PFSK-1 (cell line): ENCODE results near the gene CALY.

Experiments used
- FOXP2 ChIP-seq: optimal IDR thresholded peaks from 2 replicates; pipeline ENCODE3; 2011; ENCODE audit warnings: borderline replicate concordance, control low read depth, inconsistent platforms; ENCODE audit not compliant: insufficient read depth; ENCODE audit errors: extremely low read length, extremely low read depth
- POLR2AphosphoS5 ChIP-seq: IDR thresholded peaks from 2 replicates; pipeline ENCODE4 v1.6.1; 2012; ENCODE audit warnings: low read depth, mild to moderate bottlenecking, control low read depth, low read length, moderate library complexity
- SIN3A ChIP-seq: IDR thresholded peaks from 2 replicates; pipeline ENCODE4 v1.6.1; 2012; ENCODE audit warnings: mild to moderate bottlenecking, low read length, moderate library complexity, borderline replicate concordance; ENCODE audit not compliant: insufficient read depth
- TAF1 ChIP-seq: IDR thresholded peaks from 2 replicates; pipeline ENCODE4 v1.6.1; 2012; ENCODE audit warnings: low read length, control low read depth, borderline replicate concordance; ENCODE audit not compliant: insufficient read depth
- TF ChIP-seq, protein P1 (sequence below), 2 experiments: IDR thresholded peaks; 2 replicates each; pipeline versions ENCODE4 v1.6.1 to v1.8.0; 2011 to 2012; ENCODE audit warnings: low read depth in 2 of 2, low read length in 2 of 2, control low read depth in 1 of 2, inconsistent platforms in 1 of 2, mild to moderate bottlenecking in 1 of 2, moderate library complexity in 1 of 2; ENCODE audit not compliant: insufficient read depth in 1 of 2

The CALY gene

DNA sequence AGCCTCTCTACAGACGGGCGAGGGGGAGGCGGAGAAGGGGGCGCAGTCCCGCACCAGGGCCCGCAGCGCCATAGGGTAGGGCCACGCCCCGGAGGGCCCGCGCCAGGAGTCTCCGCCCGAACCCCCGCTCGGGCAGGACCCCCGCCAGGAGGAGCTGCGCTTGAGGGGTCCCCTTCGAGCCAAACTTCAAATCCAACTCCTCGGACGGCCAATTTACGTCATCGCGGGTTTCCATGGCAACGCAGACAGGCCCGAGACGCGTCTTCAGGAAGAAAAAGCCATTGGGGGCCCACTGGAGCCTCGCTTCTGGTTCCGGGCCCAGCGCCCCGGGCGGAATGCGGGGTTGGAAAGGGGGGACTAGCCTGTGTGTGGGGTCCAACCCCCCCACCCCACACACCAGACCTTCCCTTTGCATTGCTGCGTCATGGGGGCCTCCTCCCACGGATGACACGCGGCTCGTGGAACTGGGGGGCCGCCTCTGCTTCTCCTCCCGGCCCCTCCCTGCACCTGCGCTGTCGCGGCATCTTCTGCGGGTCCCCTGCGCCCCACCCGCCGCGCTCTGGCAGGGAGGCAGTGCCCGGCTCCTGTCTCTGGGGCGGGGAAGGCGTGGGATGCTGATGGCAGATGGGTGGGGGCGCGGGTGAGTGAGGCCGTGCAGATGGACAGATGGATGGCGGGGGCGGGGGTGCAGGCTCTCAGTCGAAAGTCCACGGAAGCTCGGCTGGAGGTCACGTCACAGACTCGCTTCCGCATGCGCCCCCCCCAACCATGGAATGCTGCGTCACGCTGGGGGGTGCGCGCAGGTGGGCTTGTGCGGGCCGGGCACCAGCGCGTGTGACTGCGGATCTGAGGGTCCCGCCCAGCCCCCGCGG, 1.2 kb downstream of the CALY start:
- TF ChIP-seq SIN3A (no peak), FOXP2 (no peak), POLR2AphosphoS5 (no peak), TAF1 (no peak)
- TF ChIP-seq, protein P1, sequence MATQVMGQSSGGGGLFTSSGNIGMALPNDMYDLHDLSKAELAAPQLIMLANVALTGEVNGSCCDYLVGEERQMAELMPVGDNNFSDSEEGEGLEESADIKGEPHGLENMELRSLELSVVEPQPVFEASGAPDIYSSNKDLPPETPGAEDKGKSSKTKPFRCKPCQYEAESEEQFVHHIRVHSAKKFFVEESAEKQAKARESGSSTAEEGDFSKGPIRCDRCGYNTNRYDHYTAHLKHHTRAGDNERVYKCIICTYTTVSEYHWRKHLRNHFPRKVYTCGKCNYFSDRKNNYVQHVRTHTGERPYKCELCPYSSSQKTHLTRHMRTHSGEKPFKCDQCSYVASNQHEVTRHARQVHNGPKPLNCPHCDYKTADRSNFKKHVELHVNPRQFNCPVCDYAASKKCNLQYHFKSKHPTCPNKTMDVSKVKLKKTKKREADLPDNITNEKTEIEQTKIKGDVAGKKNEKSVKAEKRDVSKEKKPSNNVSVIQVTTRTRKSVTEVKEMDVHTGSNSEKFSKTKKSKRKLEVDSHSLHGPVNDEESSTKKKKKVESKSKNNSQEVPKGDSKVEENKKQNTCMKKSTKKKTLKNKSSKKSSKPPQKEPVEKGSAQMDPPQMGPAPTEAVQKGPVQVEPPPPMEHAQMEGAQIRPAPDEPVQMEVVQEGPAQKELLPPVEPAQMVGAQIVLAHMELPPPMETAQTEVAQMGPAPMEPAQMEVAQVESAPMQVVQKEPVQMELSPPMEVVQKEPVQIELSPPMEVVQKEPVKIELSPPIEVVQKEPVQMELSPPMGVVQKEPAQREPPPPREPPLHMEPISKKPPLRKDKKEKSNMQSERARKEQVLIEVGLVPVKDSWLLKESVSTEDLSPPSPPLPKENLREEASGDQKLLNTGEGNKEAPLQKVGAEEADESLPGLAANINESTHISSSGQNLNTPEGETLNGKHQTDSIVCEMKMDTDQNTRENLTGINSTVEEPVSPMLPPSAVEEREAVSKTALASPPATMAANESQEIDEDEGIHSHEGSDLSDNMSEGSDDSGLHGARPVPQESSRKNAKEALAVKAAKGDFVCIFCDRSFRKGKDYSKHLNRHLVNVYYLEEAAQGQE (IDR thresholded peaks at IDR 0.05; ENCODE audit: insufficient read depth in 1 of 2, low read depth in 2 of 2, low read length in 2 of 2), result no peak

DNA sequence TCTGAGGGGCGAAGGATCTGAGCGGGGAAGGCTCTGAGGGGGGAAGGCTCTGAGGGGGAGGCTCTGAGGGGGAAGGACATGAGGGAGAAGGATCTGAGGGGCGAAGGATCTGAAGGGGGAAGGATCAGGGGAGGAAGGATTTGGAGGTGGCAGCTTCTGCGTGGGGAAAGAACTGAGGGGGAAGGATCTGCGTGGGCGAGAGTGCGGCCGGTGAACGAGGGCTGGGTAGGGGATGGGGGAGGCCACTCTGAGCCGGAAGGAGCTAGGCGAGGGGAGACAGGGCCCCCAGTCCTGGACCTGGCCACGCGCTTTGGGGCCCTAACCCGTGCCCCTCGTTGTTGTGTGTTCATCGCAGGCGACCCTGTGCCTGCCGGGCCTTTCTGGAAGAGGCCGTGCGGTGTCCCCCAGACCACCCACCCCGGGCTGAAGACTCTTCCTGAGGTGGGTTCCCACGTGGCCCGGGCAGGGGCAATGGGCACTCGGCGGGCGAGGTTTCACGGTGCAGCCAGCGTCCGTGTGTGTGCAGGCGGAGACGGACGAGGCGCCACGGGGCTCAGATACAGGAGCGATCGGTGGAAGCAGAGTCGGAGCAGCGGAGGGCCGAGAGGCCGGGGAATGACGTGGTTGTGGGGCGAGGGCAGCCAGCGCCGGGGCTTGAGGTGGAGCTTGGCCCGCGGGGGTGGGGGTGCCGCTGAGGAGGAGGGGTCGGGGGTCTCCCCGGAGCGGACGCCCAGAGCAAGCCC, 2.0 kb downstream of the CALY start:
- TF ChIP-seq, protein P1 (IDR thresholded peaks at IDR 0.05; ENCODE audit: insufficient read depth in 1 of 2, low read depth in 2 of 2, low read length in 2 of 2), result no peak
- TF ChIP-seq FOXP2, result no peak
- no peak for TF ChIP-seq SIN3A
- no peak for TF ChIP-seq TAF1
- no peak for TF ChIP-seq POLR2AphosphoS5

DNA sequence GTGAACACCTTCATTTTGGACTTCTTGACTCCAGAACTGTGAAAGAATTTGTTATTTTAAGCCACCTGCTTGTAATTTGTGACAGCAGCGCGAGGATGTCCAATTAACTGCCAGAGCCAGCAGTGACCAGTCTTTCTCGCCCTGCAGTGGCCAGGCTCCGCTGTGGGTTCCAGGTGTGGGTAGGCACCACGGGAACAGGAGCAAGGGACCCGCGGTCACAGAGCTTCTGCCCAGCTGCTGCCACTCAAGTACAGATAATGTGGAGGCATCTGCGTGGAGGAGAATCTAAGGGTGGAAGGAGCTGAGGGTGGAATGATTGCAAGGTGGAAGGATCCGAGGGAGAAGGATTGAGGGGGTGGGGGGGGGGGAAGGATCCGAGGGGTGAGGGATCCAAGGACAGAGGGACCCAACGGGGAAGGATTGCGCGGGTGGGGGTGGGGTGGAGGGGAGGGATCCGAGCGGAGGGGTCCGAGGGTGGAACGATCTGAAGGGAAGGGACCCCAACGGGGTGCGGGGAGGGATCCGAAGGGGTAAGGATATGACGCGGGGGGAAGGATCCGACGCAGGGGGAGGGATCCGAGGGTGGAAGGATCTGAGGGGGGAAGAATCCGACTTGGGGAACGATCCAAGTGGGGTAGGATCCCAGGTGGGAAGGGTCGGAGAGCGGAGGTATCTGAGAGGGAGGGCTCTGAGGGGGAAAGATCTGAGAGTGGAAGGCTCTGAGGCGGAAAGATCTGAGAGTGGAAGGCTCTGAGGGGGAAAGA, 3.6 kb downstream of the CALY start:
- no peak for TF ChIP-seq SIN3A
- no peak for TF ChIP-seq FOXP2
- TF ChIP-seq, protein P1 (IDR thresholded peaks at IDR 0.05; ENCODE audit: insufficient read depth in 1 of 2, low read depth in 2 of 2, low read length in 2 of 2), result no peak
- no peak for TF ChIP-seq TAF1
- TF ChIP-seq POLR2AphosphoS5, result no peak

DNA sequence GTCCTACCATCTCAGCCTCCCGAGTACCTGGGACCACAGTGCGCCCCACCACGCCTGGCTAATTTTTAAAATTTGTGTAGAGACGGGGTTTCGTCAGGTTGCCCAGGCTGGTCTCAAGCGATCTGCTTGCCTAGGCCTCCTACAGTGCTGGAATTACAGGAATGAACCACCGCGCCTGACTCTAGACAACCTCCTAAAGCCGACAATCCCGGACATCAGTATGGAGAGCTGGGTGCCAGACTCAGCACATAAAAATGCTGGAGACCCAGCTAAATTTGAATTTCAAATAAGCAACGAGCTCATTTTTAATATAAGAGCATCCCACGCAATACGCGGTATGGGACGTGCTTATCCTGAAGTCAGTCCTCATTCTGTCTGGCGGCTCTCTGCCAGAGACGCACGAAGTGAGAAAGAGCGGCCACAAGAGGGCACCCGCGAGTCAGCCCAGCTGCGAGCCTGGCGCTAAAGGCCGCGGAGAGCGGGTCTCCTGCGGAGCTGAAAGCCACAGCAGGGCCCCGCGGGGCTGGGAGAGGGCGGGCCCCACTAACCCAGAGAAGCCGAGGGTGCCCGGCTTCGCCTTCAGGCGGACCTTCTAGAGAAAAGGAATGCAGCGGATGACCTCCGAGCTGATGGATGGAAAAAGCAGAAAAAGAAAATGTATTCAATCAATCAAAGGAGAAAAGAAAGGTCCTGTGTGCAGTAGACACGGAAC, 7.0 kb downstream of the CALY start:
- TF ChIP-seq TAF1, result no peak
- no peak for TF ChIP-seq FOXP2
- no peak for TF ChIP-seq SIN3A
